Hematopoietic multipotent progenitor cell (in vitro differentiated cells): ENCODE data around the gene TMEM231. TPM values are rescaled to one million over a fixed set of nuclear protein-coding genes. Genes with fewer than 3 reads are reported as not detected.
"Not testable (repeated sequence)": the region's sequence is repeated elsewhere in the genome, so short reads cannot be mapped to it uniquely, and the experiment has no call there.

Source experiments
- DNase-seq, 3 donors: peaks; one replicate each; pipeline ENCODE4 v3.0.0-alpha.2; 2011 to 2015; ENCODE audit warnings: low read depth in 2 of 3, low spot score in 2 of 3
- total RNA-seq: library from RNA; depleted of rRNA; stranded (reverse); fragments of >200 nt; gene quantifications from one replicate; pipeline ENCODE4 v1.2.3, GENCODE V29; 2012

Gene TMEM231
- total RNA-seq, 1 donor, result 21.8 TPM

DNA sequence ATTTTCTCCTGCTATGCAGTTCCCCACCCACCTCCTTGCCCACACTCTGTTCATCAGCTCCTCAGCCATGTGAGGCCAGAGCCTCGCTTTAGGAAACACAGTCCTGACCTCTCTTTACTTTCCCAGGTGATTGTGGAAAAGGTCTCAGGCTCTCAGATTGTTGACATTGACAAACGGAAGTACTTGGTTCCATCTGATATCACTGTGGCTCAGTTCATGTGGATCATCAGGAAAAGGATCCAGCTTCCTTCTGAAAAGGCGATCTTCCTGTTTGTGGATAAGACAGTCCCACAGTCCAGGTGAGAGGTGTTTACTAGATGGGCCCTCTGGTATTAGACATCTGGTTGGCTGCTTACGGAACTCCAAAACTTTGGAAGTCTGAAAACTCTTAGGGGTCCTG lies 11.9 kb upstream of the TMEM231 start:
- no peak for DNase-seq

DNA sequence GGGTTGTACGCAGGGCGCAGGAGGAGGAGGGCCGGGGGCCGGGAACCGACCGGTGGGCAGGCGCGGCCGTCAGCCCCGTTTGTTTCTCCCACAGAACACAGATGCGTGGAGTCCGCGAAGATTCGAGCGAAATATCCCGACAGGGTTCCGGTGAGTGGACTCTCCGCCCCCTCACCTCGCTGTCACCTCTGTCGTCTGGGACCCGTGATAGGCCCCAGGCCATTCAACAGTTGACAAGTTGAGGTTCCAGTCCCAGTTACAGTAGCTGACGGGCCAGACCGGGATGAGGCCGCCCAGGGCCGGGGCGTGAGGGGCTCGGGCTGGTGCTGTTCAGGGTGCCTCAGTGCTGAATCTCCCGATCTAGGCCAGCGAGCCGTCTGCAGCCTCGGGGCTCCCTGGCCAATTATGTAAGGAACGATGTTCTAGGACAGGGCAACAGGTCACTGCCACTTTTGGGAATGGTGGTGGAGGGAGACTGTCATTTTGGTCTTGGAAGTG lies 10.8 kb upstream of the TMEM231 start:
- peak in 2 of 3 donors; percentile 10 to 17 for DNase-seq

DNA sequence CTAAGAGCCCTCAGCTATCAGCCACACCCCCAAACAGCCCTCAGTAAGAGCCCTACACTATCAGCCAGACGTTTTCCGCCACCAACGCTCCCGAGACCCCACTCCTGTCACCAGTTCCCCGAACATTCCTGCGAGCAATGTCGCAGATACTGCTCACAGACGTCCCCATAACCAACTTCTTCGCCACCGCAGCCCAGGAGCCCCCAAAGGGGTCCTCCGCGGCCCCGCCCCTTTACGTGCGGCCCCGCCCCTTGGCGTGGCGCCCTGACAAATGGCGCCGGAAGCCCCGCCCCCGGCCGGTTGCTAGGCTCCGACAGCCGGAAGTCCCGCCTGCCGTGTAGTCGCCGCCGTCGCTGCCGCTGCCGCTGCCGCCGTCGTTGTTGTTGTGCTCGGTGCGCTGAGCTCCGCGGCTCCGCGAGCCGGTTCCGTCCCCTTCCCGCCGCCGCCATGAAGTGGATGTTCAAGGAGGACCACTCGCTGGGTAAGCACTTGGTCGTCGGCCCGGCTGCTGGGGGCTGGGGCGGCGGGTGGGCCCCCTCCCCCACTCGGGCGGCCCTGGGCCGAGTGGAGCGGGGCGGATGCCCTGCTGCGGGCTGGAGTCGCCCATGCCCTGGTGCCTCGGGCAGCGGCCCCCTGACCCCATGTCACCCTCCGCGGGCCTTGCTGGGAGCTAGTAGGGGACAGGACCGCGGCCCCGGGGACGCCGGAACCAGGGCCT lies 10.1 kb upstream of the TMEM231 start, which contains the start of gene GABARAPL2:
Gene GABARAPL2, plus strand, starts transcription at position 340 of the 718 bp plus-strand sequence. Its CDS starts 108 bp downstream, at position 448.
- DNase-seq, result peak; percentile 87 to 93 (median 87)

DNA sequence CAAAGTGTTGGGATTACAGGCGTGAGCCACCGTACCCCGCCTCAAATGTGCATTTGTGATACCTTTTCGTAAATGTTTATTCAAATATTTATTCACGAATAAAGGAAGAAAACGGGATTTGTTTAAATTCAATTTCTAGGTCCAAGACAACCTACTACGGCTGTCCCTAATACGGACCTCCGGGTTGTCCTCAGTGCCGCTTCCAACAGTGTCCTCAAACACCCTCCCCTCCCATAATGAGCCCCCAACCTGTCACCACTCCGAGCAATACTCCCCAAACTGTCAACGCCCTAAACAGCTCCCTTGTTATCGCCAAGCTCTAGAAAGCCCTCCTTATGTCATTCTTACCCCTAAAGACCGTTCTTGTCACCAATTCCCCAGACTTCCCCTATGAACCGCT lies 9.6 kb upstream of the TMEM231 start:
- DNase-seq, result peak in 1 of 3 donors; percentile 23

DNA sequence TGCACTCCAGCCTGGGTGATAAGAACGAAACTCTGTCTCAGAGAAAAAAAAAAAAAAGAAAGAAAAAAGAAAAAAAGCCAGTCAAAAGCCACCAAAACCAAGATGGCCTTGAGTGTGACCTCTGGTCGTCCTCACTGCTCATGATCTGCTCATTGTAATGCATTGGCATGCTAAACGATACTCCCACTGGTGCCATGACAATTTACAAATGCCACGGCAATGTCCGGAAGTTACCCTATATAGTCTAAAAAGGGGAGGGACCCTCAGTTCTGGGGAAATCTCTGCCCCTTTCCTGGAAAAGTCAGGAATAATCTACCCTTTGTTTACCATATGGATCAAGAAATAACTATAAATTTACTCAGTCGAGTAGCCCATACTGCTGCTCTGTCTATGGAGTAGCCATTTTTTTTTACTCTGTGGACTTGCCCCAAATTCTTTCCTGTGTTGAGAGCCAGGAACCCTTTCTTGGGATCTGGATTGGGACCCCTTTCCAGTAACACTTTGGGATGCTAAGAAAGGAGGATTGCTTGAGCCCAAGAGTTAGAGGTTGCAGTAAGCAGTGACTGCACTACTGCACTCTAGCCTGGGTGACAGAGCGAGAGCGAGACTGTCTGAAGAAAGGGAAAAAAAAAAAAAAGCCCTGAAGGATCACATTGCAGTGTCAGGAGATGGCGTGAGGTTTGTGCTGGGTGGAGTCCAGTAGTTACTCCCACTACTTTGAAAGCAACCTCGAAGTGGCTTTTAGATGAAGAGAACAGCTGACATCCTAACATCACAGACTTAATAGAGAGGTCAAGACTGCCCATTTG lies 3.7 kb upstream of the TMEM231 start:
- no peak for DNase-seq

DNA sequence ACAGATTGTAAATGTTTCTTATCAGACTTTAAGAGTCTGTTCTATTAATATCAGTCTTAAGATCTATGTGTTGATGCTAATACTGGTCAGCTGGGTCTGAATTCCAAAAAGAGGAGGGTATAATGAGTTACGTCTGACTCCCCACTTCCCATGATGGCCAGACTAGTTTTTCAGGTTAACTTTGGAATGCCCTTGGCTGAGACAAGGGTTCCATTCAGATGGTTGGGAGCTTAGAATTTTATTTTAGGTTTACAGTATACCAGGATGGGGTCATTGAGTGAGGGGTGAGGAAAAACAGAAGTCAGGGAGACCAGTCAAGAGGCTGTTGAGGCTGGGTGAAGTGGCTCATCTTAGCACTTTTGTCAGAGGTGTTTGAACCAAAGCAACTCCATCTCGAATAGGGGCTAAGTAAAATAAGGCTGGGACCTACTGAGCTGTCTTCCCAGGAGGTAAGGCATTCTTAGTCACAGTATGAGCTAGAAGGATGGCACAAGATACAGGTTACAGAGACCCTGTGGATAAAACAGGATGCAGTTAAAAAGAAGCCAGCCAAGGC lies 2.9 kb upstream of the TMEM231 start:
- no peak for DNase-seq

DNA sequence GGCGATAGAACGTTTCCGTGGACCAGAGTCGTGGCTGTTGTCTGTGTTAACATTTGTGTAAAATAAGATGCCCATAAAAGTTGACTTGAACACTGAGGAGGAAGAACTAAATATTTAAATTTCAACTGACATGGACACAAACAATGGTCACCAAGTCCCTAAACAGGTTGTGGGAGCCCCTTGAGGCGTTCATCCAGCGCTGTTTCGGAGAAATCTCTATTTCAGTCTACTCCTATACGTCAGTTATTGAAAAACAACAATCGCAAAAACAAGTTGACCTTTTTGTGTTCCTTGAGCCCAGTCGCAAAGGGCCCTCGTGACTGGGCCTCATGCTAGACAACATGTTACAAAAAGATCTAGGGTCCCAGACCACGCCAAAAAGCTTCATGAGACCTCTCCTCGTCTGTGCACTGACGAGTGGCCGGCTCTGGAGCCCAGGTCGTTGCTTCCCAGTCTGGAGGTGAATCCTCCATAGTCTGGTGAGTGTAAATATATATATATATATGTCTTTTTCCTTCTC lies 439 bp upstream of the TMEM231 start:
- DNase-seq, result no peak

DNA sequence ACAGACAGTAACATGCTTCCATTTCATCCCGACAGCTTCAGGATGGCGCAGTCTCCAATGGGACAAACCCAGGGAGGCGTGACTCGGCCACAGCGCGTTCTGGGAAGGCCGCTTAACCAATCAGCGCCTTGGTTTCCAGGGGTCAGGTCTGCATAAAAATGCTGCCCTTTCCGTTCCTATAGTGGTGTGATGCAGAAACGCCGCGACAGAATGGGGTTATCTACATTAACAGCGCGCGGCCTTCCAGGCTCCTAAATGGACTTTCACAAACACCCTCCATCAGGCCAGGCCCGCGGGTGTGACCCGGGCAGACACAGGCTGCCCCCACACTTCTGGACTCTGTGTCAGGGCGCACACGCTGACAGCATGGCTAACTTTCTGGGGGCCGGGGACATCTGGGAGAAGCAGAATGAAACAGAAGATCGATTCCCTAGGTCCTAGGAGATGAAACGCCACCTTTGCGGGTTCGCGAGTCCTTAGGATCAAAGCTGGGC lies 792 bp downstream of the TMEM231 start:
- peak in 2 of 3 donors; percentile 14 to 18 for DNase-seq

DNA sequence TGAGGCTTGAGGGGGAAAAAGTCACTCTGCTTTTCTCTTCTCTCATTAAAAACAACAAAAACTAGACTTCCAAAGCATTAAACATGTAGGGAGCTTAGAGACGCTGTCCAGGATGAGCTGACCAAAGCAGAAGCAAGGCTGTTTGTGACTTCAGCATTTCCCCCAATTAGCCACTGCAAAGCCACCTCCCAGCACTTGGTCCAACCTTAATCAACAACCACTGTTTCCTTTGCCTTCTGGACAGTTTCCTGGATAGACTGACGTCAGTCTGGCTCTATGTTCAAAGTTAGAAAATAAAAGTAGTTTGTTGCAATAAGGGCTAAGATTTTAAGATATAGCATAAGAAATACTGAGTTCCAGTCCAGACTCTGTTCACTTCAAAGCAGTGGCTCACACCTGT lies 3.1 kb downstream of the TMEM231 start:
- no peak for DNase-seq

DNA sequence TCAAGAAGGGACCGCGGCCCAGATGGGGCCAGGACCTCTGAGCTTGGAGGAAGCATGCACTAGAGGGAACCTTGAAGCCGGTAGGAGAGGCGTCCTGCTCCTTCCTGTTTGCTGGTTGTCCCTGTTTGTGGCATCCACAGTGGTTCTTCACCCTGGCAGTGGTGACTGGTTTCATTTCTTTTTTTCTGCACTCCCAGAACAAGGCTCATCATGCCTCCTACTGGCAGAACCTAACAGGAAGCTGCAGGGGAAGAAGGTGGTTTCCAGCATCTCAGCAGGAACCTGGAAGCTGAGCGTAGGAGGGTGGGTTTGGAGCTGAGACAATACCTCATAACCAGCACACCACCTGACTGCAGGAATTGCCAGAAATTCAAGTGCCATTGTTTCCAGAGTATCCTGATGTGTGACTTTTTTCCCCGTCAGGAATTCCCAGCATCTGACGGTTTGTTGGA lies 5.8 kb downstream of the TMEM231 start:
- peak in 2 of 3 donors; percentile 72 to 78 for DNase-seq

DNA sequence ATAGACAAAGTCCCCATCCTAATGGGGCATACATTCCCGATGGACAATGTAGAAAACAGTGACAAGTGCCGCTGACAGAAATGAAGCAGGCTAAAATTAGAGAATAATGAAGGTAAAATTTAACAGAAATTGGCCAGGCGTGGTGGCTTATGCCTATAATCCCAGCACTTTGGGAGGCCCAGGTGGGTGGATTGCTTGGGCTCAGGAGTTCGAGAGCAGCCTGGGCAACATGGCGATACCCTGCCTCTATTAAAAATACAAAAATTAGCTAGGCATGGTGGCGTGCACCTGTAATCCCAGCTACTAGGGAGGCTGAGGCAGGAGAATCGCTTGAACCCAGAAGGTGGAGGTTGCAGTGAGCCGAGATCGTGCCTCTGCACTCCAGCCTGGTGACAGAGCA lies 7.6 kb downstream of the TMEM231 start:
- DNase-seq, result not testable (repeated sequence)

DNA sequence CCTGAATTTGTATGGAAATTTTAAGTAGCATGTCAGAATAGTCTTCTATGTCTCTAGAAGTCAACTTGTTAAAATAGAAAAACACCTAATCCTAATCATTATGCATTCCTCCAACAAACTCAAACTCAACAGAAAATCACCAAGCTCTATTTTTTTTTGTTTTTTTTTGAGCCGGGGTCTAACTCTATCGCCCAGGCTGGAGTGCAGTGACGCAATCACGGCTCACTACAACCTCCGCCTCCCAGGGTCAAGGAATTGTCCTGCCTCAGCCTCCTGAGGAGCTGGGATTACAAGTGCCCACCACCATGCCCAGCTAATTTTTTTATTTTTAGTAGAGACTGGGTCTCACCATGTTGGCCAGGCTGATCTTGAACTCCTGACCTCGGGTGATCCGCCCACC lies 9.8 kb downstream of the TMEM231 start:
- DNase-seq, result no peak

DNA sequence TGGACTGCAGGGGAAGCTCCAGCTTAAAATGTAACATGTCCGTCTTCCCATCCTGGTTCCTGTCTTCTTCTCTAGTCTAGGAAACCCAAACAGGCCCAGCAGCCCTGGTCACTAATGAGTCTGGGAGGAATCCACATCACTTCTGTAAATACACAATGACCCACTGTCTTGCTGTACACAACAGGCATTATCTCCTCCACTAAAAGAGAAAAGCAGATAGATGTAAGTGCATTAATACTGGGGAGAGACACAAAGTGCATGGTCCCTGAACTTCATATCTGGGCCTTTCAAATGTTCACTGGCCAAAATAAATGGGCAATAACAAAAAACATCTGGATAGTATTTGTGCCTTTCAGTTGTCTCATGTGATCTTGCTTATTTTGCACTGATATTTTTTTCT lies 10.2 kb downstream of the TMEM231 start:
- not testable (repeated sequence) for DNase-seq

DNA sequence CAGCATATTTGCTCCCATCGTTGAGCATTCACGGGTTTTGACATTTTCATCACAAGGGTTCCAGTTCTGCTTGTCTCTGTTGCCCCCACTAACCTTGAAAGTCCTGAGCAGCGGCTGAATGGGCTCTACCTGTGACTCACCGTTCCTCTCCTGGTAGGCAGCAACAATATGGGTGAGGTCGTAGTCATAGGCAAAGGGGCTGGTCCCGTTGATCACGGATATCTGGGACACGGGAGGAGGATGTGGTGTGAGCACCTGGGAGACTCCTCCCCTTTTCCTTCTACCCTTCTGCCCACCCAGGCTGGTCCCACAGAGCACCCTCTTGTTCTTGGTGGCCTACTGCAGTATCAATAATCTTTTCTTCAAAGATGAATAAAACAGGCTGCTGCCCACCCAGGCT lies 13.6 kb downstream of the TMEM231 start:
- not testable (repeated sequence) for DNase-seq

DNA sequence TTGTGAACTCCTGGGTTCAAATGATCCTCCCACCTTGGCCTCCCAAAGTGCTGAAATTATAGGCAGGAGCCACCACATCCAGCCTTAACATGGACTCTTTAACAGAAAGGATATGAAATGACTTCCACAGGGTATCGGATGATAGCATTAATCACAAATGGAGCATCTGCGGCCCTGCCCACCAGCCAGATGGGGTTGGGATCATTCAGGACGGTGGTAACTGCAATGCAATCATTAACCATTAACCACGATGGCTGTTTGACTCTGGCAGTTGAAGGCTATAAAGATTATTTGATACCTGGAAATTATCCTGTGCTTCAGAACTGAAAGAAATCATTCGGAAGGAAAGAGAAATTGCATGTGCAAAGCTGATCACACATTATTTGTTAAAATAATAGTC lies 14.8 kb downstream of the TMEM231 start:
- no peak for DNase-seq

DNA sequence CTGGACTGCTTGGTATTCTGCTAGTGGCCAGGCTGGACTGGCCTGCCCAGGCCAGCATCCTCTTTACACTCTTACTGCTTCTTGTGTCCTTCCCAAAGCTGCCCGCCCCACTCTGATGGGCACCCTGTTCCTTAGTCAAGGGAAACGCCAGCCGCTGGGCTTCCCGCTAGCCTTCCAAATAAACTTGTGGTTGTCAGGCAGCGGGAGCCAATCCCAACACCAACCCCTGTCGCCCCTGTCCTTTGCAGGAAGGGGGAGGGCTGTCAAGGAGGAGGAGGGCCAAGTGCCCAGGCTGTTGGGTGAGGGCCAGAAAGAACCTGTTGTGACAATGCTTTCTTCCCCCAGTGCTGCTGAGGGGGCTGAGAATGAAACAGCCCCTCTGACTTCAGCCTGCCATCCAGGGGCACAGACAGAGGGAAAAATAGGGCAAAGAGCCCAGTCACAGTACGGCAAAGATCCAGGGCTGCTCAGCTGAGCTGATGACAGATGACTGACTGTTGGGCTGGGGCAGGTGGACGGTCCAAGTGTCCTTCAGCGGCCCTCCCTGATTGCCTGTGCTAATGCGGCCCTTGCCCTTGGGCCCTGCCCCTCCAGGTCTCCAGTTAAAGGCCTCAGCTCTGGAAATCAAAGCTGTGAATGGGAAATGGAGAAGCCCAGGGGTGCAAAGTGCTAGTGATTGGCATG lies 17.0 kb downstream of the TMEM231 start:
- not testable (repeated sequence) for DNase-seq

DNA sequence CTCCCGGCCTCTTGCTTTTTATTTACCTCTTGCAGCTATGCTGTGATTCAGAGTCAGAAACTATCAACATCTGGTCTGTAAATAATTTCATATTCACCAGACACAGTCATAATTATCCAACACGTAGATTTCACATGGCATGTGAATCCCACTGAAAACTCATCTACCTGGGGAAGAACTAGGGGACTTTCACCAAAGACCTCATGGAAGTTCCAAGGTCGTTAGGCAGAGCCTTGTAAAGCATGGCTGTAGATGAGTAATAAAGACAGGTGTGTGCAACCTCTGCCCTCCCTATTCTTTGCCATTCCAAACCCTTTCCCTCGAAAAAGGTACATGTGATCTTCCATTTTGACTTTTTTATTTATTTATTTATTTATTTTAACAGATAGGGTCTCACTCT lies 18.3 kb downstream of the TMEM231 start:
- DNase-seq, result no peak

DNA sequence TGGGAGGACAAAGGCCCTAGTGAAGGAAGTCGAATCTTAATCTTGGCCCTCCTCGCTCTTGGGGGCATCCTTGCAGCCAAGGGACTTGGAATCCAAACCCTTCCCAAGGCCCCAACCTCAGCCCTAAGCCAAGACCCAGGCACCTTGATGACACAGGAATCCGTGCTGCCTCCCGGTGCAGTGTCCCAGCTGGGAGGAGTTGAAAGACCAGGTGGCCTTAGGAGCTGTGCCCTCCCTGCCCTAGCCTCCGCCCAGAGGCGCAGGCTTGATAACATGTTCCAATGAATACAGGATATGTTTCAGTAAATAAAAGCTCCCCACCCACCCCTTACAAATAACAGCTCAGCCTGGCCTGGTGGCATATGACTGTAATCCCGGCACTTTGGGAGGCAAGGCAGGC lies 20.2 kb downstream of the TMEM231 start, which contains the start of gene CHST5:
Gene CHST5, minus strand, starts transcription at position 208 of the 400 bp plus-strand sequence. CDS start 5,724 bp downstream, outside the sequence.
- no peak for DNase-seq

DNA sequence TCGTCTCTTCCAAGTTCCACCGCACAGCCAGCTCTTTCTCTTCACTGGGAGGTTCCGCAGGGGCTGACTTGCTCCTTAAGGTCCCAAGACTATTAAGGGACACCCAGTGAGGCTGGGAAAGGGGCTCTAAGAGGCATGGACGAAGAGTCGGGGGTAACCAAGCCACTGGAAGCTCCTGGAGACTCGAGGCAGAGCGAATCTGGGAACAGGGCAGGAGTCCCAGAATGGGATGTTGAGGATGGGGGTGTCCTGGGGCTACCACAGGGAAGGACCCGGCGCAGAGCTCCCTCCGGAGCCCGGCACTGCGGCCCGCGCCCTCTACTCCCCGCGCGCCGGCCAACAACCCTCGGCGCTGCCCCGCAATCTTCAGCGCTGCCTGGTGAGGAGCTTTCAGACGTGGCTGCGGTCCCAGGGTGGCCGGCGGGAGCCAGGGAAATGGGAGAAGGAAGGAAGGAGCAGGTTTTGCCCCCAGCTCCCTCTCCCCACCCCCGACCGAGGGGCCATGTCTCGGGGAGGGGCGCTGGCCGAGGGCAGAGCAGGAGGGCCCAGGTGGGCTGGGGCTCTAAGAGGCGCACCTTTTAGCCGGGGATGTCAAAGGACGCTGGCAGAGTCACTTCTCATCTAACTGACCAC lies 20.7 kb downstream of the TMEM231 start:
- no peak for DNase-seq
